NCI-H526 treated with DMSO at 0.1 percent for 48 hours (cell line): ENCODE data around the gene RASGRP2.
"Not testable (repeated sequence)": the region's sequence is repeated elsewhere in the genome, so short reads cannot be mapped to it uniquely, and the experiment has no call there.

Source experiments
- DNase-seq: peaks from one replicate; lab custom pipeline; 2025; lab: John Stamatoyannopoulos, UW

RASGRP2 gene

GRCh38 chr11:64718084-64718779 lies 25.7 kb downstream of the RASGRP2 start:
- DNase-seq = no peak

DNA sequence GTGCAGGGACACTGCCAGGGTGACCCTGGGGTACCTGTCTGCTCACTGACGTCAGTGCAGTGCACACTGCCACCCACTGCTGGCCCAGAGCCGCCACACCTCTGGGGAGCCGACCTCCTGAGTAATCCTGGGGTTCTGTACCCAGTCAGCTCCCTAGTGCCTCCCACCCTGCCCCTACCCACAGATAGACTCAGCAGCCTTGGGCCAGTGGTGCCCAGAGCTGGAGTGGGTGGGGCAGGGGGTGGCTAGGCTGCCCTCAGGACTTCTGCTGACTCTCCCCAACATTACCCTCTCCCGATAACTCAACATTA lies 26.7 kb downstream of the RASGRP2 start:
- no peak for DNase-seq

GRCh38 chr11:64716473-64717267 lies 27.3 kb downstream of the RASGRP2 start:
- DNase-seq = no peak

- no peak for DNase-seq
Observed at GRCh38 chr11:64715756-64716472, 28.0 kb downstream of the RASGRP2 start.

DNA sequence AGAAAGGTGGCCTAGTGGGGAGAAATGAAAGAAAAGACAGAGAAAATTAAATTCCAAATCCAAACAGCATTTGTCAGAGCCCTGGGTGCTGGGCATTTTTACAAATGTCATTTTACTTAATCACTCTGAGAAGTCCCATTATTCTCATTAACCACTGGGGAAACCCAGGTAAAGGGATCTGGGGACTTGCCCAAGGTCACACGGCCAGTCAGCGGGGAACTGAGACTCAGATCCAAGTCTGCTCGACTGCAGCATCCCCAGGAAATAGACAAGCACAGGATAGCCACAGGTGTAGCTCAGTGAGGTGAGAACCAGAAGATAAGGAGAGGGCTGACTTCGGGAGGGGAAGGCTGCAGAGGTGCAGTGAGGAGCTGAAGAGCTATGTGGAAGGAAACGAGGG lies 28.8 kb downstream of the RASGRP2 start:
- no peak for DNase-seq

DNA sequence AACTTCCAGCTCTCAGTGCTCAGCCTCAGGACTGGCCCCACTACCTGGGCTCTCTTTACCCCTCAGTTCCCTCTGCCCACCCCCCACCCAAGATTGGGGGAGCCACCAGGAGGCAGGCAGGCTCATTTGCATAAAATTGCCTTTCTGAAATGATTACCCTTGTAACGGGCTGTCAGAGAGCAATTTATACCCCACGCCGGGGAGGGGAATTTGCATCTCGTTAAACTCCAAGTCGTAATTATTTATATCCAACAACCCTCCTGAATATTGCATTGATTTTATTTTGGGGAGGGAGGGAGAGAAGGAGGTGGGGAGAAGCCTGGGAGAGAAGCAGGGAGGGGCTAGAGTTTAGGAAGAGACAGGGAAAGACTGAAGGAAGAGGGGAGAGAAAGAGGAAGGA lies 29.3 kb downstream of the RASGRP2 start:
- peak; percentile 78 for DNase-seq

- no peak for DNase-seq
Observed at GRCh38 chr11:64713781-64714363, 30.1 kb downstream of the RASGRP2 start.

- no peak for DNase-seq
Observed at GRCh38 chr11:64713016-64713707, 30.8 kb downstream of the RASGRP2 start.

DNA sequence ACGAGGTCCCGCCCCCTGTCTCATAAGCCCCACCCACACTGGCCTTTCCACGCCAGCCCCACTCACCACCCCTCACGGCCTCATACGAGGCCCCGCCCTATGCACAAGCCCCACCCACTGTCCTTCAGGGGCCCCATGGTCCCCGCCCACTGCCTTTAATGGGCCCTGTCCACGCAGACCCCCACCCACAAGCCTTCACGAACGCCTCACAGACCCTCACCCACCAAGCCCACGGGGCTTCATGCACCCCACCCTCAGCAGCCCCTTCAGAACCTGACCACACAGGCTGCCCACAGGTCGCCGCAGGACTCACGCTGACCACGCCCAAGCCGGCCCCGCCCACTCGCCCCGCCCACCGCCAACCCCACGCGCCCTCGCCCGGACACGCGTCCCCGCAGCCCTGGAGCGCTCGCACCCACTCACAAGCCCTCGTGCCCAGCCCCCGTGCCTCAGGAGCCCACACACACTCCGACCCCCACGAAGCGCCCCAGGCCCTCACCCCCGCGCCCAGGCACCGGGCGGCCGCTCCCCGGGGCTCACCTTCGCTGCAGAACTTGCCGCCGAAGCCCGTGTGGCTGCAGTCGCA lies 31.4 kb downstream of the RASGRP2 start:
- DNase-seq = no peak

GRCh38 chr11:64711956-64712362 lies 32.0 kb downstream of the RASGRP2 start:
- no peak for DNase-seq

DNA sequence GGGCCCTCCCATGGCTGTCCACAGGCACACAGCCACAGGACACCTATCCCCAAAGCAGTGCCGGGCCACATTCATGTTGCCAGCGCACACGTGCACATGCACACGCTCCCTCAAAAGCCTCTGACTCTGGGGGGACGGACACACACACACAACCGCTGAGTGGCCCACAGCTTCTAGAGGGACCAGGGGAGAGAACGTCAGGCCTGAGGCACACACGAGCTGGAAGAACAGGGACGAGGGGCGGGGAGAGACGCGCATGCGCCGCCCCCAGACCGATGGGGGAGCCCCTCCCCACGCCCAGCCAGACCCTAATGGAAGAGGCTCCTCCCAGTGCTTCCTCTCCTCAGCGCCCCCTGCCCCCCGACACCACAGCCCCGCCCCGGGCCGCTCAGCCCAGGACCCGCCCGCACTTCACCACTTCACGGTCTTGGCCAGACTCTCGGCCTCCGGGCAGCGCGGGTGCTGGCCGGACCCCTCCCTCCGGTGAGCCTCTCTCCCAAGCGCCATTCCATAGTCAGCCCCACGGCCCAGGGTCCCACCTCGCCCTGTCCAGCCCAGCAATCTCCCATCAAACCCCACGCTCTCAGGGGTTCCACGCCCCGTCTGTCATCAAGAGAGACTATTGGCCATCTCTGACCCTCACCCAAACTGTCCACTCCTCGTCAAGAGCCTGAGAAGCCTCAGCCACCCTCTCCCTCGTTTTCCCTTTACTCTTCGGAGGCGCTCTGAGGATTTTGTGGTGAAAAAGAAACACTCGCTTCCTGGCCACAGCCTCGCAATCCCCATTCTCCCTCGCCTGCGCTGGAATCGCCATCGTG lies 32.6 kb downstream of the RASGRP2 start:
- DNase-seq = no peak

- DNase-seq = no peak
Observed at GRCh38 chr11:64710418-64711137, 33.4 kb downstream of the RASGRP2 start.

- no peak for DNase-seq
Observed at GRCh38 chr11:64705501-64705900, 38.4 kb downstream of the RASGRP2 start.

DNA sequence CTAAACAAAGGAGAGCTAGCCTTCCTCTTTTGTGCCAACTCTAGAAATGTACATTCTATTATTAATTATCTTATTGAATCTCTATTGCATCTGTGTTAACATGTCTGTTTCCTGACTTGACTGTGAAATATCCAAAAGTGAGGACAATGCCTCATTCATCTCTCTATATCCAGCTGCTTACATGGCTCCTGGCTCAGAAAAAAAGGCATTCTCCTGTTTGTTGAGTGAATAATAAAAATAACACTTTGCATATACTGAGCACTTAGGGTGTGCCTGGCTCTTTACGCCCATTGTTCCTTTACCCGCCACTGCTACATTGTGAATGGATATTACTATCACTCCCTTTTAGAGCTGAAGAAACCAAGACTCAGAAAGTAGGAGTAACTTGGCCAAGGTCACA lies 40.9 kb downstream of the RASGRP2 start:
- no peak for DNase-seq

DNA sequence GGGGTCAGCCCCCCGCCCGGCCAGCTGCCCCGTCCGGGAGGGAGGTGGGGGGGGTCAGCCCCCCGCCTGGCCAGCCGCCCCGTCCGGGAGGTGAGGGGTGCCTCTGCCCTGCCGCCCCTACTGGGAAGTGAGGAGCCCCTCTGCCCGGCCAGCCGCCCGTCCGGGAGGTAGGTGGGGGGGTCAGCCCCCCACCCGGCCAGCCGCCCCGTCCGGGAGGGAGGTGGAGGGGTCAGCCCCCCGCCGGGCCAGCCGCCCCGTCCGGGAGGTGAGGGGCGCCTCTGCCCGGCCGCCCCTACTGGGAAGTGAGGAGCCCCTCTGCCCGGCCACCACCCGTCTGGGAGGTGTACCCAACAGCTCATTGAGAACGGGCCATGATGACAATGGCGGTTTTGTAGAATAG lies 42.0 kb downstream of the RASGRP2 start:
- not testable (repeated sequence) for DNase-seq

- DNase-seq = no peak
Observed at GRCh38 chr11:64698427-64698826, 45.5 kb downstream of the RASGRP2 start.

DNA sequence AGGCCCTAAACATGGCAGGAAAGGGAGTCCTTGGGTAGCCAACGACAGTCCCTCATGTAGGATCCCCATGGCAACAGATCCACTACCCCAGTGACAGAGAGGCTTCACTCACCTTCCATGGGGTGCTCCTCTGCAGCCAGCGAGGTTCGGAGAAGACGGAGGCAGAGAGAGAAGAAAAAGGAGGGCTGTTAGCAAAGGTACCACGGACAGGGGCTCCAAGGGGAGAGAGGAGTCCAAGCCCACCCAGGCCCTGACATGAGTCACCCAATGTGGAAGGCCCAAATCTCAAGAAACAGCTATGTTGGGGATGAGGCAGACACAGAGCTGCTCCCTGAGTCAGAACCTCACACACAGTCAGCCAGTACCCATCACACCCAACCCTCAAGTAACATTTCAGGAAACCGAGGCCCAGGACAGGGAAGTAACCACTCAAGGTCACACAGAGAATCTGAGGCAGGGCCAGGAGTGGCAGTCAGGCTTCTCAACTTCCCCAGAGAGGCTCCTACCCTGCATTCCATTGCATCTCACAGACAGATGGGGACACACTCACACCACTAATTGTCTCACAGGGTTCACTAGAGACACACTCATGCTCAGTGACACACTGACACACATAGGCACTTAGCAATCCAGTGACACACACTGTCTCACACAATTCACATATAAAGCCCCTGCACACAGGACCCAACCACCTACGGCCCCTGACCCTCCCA lies 46.1 kb downstream of the RASGRP2 start:
- no peak for DNase-seq

DNA sequence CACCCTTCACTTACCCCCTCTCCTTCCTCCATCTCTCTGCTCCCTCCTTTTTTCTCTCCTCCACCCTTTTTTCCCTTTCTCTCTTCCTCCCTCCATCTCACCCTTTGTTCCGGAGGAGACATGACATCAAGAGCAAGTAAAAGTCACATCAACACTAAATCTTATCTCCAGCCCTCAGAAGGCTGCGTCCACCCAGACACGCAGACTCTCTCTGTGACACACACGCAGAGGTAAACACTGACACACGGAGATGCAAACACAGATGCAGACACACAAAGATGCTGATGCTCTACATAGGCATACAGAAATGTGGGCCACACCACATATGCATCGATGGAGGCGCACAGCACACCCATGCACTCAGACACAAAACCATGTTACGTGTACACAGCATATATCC lies 47.9 kb downstream of the RASGRP2 start:
- DNase-seq = no peak

DNA sequence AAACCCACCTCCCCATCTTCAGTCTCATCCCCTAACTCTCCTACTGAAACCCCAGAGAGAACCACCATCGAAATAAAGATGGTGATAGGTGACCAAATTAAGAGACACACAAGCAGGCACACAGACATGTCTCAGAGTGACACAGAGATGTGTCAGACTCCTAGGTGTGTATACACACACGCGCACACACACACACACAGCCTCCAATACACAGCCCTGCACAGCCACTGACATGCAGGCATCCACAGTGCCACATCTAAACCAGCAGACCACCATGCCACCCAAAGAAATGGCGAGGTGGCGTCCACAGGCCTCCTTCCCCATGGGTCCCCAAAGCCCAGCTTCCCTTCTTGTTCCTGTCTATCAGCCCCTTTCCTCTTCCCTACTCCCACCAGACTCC lies 48.4 kb downstream of the RASGRP2 start:
- DNase-seq = no peak
